IPS-20b (cell line): ENCODE data around the gene LPP.

Experiments
- H3K27ac ChIP-seq: one replicate; pipeline ENCODE4 v1.5.1; 2013; ENCODE audit warnings: low read length
- H3K27me3 ChIP-seq: 2 replicates; pipeline ENCODE4 v1.6.1; 2013; ENCODE audit warnings: mild to moderate bottlenecking, low read length, inconsistent platforms; ENCODE audit not compliant: insufficient read depth
- H3K36me3 ChIP-seq: 2 replicates; pipeline ENCODE4 v1.6.1; 2013; ENCODE audit warnings: low read depth, mild to moderate bottlenecking, inconsistent platforms, low read length, moderate library complexity; ENCODE audit not compliant: insufficient read depth
- H3K4me1 ChIP-seq: 2 replicates; pipeline ENCODE4 v1.6.1; 2013; ENCODE audit warnings: mild to moderate bottlenecking, control low read depth, inconsistent platforms, low read length, moderate library complexity; ENCODE audit not compliant: insufficient read depth
- H3K4me3 ChIP-seq: 2 replicates; pipeline ENCODE4 v1.5.1; 2013; ENCODE audit warnings: mild to moderate bottlenecking, low read length, inconsistent platforms
- H3K9ac ChIP-seq: 2 replicates; pipeline ENCODE4 v1.6.1; 2013; ENCODE audit warnings: low read depth, mild to moderate bottlenecking, inconsistent platforms, low read length, moderate library complexity
- H3K9me3 ChIP-seq: 2 replicates; pipeline ENCODE4 v1.6.1; 2013; ENCODE audit warnings: mild to moderate bottlenecking, low read depth, low read length, inconsistent platforms; ENCODE audit not compliant: insufficient read depth

LPP gene

GRCh38 chr3:188271226-188271914, 117.4 kb downstream of the LPP start:
- Histone ChIP-seq H3K36me3 (no peaks in the 10 kb centered on the region), H3K9me3 (no peaks in the 10 kb centered on the region), H3K4me3 (no peak overlapping the region), H3K9ac (no peak overlapping the region), H3K4me1 (peaks cover 50% of the 10 kb centered on the region), H3K27ac (peak overlapping the region; percentile 6), H3K27me3 (no peaks in the 10 kb centered on the region)

GRCh38 chr3:188272481-188273372, 118.8 kb downstream of the LPP start:
- Histone ChIP-seq H3K4me3 (no peak overlapping the region), H3K9me3 (no peaks in the 10 kb centered on the region), H3K27me3 (no peaks in the 10 kb centered on the region), H3K9ac (no peak overlapping the region), H3K27ac (peak overlapping the region; percentile 59), H3K36me3 (no peaks in the 10 kb centered on the region), H3K4me1 (peaks cover 37% of the 10 kb centered on the region)

- Histone ChIP-seq H3K27ac (no peak overlapping the region), H3K36me3 (no peaks in the 10 kb centered on the region)
These were observed 120.4 kb downstream of the LPP start for GRCh38 chr3:188274249-188274915.

GRCh38 chr3:188276375-188276774, 122.4 kb downstream of the LPP start:
- Histone ChIP-seq H3K36me3 (no peaks in the 10 kb centered on the region), H3K4me1 (peaks cover 11% of the 10 kb centered on the region), H3K9me3 (no peaks in the 10 kb centered on the region), H3K27me3 (no peaks in the 10 kb centered on the region), H3K4me3 (no peak overlapping the region), H3K9ac (no peak overlapping the region), H3K27ac (no peak overlapping the region)

More at GRCh38 chr3:188274249-188274915, 120.4 kb downstream of the LPP start:
- H3K9me3 ChIP-seq: no peaks in the 10 kb centered on the region
- no peaks in the 10 kb centered on the region for H3K27me3 ChIP-seq
- no peak overlapping the region for H3K9ac ChIP-seq
- H3K4me1 ChIP-seq: peaks cover 23% of the 10 kb centered on the region
- H3K4me3 ChIP-seq: no peak overlapping the region

- Histone ChIP-seq H3K9me3 (no peaks in the 10 kb centered on the region), H3K4me3 (no peak overlapping the region), H3K9ac (no peak overlapping the region), H3K36me3 (no peaks in the 10 kb centered on the region), H3K27ac (no peak overlapping the region), H3K4me1 (peaks cover 7% of the 10 kb centered on the region), H3K27me3 (no peaks in the 10 kb centered on the region)
These were observed 124.9 kb downstream of the LPP start for GRCh38 chr3:188278717-188279324.

- peaks cover 7% of the 10 kb centered on the region for H3K4me1 ChIP-seq
- no peaks in the 10 kb centered on the region for H3K9me3 ChIP-seq
- no peak overlapping the region for H3K4me3 ChIP-seq
- no peak overlapping the region for H3K9ac ChIP-seq
- H3K27ac ChIP-seq: no peak overlapping the region
- H3K27me3 ChIP-seq: no peaks in the 10 kb centered on the region
- no peaks in the 10 kb centered on the region for H3K36me3 ChIP-seq
These were observed 125.8 kb downstream of the LPP start for GRCh38 chr3:188279502-188280335.

GRCh38 chr3:188280627-188281026, 126.7 kb downstream of the LPP start:
- Histone ChIP-seq H3K27ac (no peak overlapping the region), H3K4me3 (no peak overlapping the region), H3K9me3 (no peaks in the 10 kb centered on the region), H3K9ac (no peak overlapping the region), H3K36me3 (no peaks in the 10 kb centered on the region), H3K4me1 (peaks cover 7% of the 10 kb centered on the region), H3K27me3 (no peaks in the 10 kb centered on the region)

GRCh38 chr3:188282871-188283270, 128.9 kb downstream of the LPP start:
- no peak overlapping the region for H3K4me3 ChIP-seq
- H3K4me1 ChIP-seq: peaks cover 7% of the 10 kb centered on the region
- H3K9me3 ChIP-seq: no peaks in the 10 kb centered on the region
- H3K36me3 ChIP-seq: no peaks in the 10 kb centered on the region
- H3K27ac ChIP-seq: no peak overlapping the region
- no peaks in the 10 kb centered on the region for H3K27me3 ChIP-seq
- H3K9ac ChIP-seq: no peak overlapping the region

- peaks cover 7% of the 10 kb centered on the region for H3K4me1 ChIP-seq
- no peak overlapping the region for H3K9ac ChIP-seq
- no peaks in the 10 kb centered on the region for H3K27me3 ChIP-seq
- H3K9me3 ChIP-seq: no peaks in the 10 kb centered on the region
- H3K36me3 ChIP-seq: no peaks in the 10 kb centered on the region
- H3K27ac ChIP-seq: no peak overlapping the region
- H3K4me3 ChIP-seq: no peak overlapping the region
These were observed 129.4 kb downstream of the LPP start for GRCh38 chr3:188283347-188283746.

GRCh38 chr3:188284455-188285212, 130.7 kb downstream of the LPP start:
- Histone ChIP-seq H3K4me3 (no peak overlapping the region), H3K9ac (no peak overlapping the region), H3K9me3 (no peaks in the 10 kb centered on the region), H3K27ac (no peak overlapping the region), H3K27me3 (no peaks in the 10 kb centered on the region), H3K36me3 (no peaks in the 10 kb centered on the region), H3K4me1 (peaks cover 4% of the 10 kb centered on the region; the same call in 1 of the 2 replicates)
